HTERT RPE-1 (cell line): ENCODE measurements around the gene IQSEC1.

ENCODE experiments used
- in situ Hi-C: fragments of 300-500 bp; cut with MboI; formaldehyde crosslinking; loops from 4 replicates; pipeline ENCODE4 v1.14.3; 2020; ENCODE audit warnings: low sequenced_read_pairs

IQSEC1 gene

DNA sequence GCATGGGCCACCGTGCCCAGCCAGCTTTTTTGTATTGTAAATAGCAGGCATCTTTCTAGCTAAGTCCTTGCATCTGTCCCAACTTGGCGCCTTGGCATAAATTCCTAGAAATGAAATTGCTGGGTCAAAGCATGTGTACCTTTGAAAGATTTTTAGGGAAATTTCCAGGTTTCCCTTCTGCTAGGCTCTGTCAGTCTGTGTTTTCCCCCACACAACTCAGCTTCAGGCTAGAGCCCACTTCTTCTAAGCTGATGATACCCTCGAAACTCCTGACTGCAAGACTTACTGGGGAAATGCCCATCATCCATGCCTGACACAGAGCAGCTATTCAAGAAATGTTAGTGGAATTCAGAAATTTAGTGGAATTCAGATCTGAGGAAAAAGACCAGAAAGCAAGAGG, 221.0 kb downstream of the IQSEC1 start:
- in situ Hi-C loops: no loop called here
